ENCODE measurements around the gene CHAT.

Gene CHAT

DNA sequence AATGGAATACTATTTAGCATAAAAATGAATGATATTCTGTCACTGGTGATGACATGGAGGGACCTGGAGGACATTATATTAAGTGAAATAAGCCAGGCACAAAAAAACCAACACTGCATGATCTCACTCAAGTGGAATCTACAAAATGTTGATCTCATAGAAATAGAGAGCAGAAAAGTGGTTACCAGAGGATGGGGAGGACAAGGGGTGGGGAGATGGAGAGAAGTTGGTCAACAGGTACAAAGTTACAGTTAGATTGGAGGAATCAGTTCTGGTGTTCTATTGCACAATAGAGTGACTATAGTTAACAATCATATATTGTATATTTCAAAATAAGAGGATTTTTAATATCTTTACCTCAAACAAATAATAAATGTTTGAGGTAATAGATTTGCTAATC is 28.4 kb upstream of the CHAT start:
- Histone ChIP-seq H3K36me3 (ENCODE audit: insufficient read depth, low read length) (no peaks in the 10 kb centered on the region), H3K4me1 (ENCODE audit: insufficient read depth, low read length) (no peaks in the 10 kb centered on the region; the same call in 1 of the 2 replicates), H3K27ac (ENCODE audit: low read depth, low read length) (no peak overlapping the region), H3K4me3 (ENCODE audit: low read length) (no peak overlapping the region), H3K9ac (ENCODE audit: low read depth, low read length) (no peak overlapping the region), H3K27me3 (ENCODE audit: insufficient read depth, low read length) (no peaks in the 10 kb centered on the region), H3K9me3 (ENCODE audit: insufficient read depth, low read depth, low read length) (no peaks in the 10 kb centered on the region)

GRCh38 chr10:49587981-49588380 is 25.9 kb upstream of the CHAT start:
- Histone ChIP-seq H3K9me3 (ENCODE audit: insufficient read depth, low read depth, low read length) (no peaks in the 10 kb centered on the region), H3K27ac (ENCODE audit: low read depth, low read length) (no peak overlapping the region), H3K27me3 (ENCODE audit: insufficient read depth, low read length) (no peaks in the 10 kb centered on the region), H3K4me3 (ENCODE audit: low read length) (no peak overlapping the region), H3K9ac (ENCODE audit: low read depth, low read length) (no peak overlapping the region), H3K36me3 (ENCODE audit: insufficient read depth, low read length) (no peaks in the 10 kb centered on the region), H3K4me1 (ENCODE audit: insufficient read depth, low read length) (no peaks in the 10 kb centered on the region; the same call in 1 of the 2 replicates)
- 94% methylated on average over 3 of the region's 4 CpGs for WGBS

- Histone ChIP-seq H3K9ac (ENCODE audit: low read depth, low read length) (no peak overlapping the region), H3K4me1 (ENCODE audit: insufficient read depth, low read length) (no peaks in the 10 kb centered on the region), H3K27me3 (ENCODE audit: insufficient read depth, low read length) (no peaks in the 10 kb centered on the region; the same call in 1 of the 2 replicates), H3K4me3 (ENCODE audit: low read length) (no peak overlapping the region), H3K36me3 (ENCODE audit: insufficient read depth, low read length) (no peaks in the 10 kb centered on the region), H3K27ac (ENCODE audit: low read depth, low read length) (no peak overlapping the region), H3K9me3 (ENCODE audit: insufficient read depth, low read depth, low read length) (no peaks in the 10 kb centered on the region)
- 58% methylated on average over 7 of the region's 9 CpGs for WGBS
These were observed 20.9 kb upstream of the CHAT start for GRCh38 chr10:49592726-49593563.

GRCh38 chr10:49593564-49593875 is 20.3 kb upstream of the CHAT start:
- H3K9me3 ChIP-seq (ENCODE audit: insufficient read depth, low read depth, low read length) = no peaks in the 10 kb centered on the region
- H3K27me3 ChIP-seq (ENCODE audit: insufficient read depth, low read length) = no peaks in the 10 kb centered on the region; the same call in 1 of the 2 replicates
- H3K36me3 ChIP-seq (ENCODE audit: insufficient read depth, low read length) = no peaks in the 10 kb centered on the region
- H3K27ac ChIP-seq (ENCODE audit: low read depth, low read length) = no peak overlapping the region
- no peak overlapping the region for H3K4me3 ChIP-seq (ENCODE audit: low read length)
- no peaks in the 10 kb centered on the region for H3K4me1 ChIP-seq (ENCODE audit: insufficient read depth, low read length)
- 91% methylated on average over 6 of the region's 6 CpGs for WGBS
- no peak overlapping the region for H3K9ac ChIP-seq (ENCODE audit: low read depth, low read length)

DNA sequence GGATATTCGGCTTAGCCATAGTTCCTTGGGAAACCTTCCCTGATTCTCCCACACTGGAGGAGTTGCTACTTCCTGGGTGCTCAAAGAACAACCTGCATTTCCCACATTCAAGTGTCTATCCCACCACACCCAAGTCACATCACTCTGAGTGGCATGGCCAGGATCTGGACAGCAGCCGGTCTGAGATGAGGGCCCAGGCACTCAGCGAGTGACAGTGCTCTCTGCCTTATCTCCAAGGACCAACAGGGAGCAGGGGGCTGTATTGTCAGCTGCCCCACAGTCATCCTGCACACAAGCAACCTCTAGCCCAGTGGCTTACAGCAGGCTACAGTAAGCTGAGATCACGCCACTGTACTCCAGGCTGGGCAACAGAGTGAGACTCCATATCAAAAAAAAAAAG is 19.8 kb upstream of the CHAT start:
- H3K27me3 ChIP-seq (ENCODE audit: insufficient read depth, low read length) = no peaks in the 10 kb centered on the region; the same call in 1 of the 2 replicates
- no peak overlapping the region for H3K9ac ChIP-seq (ENCODE audit: low read depth, low read length)
- H3K9me3 ChIP-seq (ENCODE audit: insufficient read depth, low read depth, low read length) = no peaks in the 10 kb centered on the region
- H3K4me3 ChIP-seq (ENCODE audit: low read length) = no peak overlapping the region
- H3K36me3 ChIP-seq (ENCODE audit: insufficient read depth, low read length) = no peaks in the 10 kb centered on the region
- no peak overlapping the region for H3K27ac ChIP-seq (ENCODE audit: low read depth, low read length)
- 84% methylated on average over 4 of the region's 4 CpGs for WGBS
- no peaks in the 10 kb centered on the region for H3K4me1 ChIP-seq (ENCODE audit: insufficient read depth, low read length)

GRCh38 chr10:49594594-49594993 is 19.2 kb upstream of the CHAT start:
- Histone ChIP-seq H3K36me3 (ENCODE audit: insufficient read depth, low read length) (no peaks in the 10 kb centered on the region), H3K27ac (ENCODE audit: low read depth, low read length) (no peak overlapping the region), H3K4me1 (ENCODE audit: insufficient read depth, low read length) (no peaks in the 10 kb centered on the region), H3K27me3 (ENCODE audit: insufficient read depth, low read length) (no peaks in the 10 kb centered on the region; the same call in 1 of the 2 replicates), H3K4me3 (ENCODE audit: low read length) (no peak overlapping the region), H3K9me3 (ENCODE audit: insufficient read depth, low read depth, low read length) (no peaks in the 10 kb centered on the region), H3K9ac (ENCODE audit: low read depth, low read length) (no peak overlapping the region)
- WGBS = 12% methylated on average over 6 of the region's 6 CpGs

DNA sequence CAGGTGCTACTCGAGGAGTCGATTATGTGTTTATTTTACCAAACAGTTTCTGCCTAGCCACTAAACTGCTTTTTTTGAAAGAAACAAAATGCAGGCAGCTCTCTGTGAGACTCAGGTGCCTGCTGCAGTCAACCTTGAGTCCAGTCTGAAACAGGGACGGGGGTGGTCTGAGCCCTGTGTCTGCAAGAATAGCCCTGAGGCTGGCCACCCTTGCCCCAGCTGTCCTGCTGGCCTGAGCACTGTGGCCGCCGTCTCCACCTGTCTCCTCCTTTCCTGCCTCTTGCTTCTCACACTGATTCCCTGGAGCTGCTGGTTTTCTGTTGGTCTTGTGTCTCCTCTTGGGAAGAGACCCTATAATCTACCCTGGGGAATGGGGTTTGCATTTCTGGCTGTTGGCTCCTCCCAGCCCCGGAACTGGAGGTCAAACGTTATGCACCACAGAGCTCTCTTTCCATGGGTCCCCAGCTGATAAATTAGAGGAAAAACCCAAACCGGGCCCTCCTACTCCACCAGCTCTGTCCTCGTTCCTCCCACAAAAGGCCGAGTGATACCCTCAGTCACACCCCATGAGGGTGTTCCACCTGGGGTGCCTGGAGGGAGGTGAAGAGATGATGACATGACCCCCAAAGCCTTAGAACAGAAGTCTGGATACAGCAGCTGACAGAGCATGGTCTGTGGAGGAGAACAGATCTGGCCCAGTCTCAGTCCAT is 18.7 kb upstream of the CHAT start:
- no peak overlapping the region for H3K4me3 ChIP-seq (ENCODE audit: low read length)
- no peaks in the 10 kb centered on the region; the same call in 1 of the 2 replicates for H3K27me3 ChIP-seq (ENCODE audit: insufficient read depth, low read length)
- H3K36me3 ChIP-seq (ENCODE audit: insufficient read depth, low read length) = no peaks in the 10 kb centered on the region
- H3K27ac ChIP-seq (ENCODE audit: low read depth, low read length) = no peak overlapping the region
- no peaks in the 10 kb centered on the region for H3K4me1 ChIP-seq (ENCODE audit: insufficient read depth, low read length)
- no peak overlapping the region for H3K9ac ChIP-seq (ENCODE audit: low read depth, low read length)
- H3K9me3 ChIP-seq (ENCODE audit: insufficient read depth, low read depth, low read length) = no peaks in the 10 kb centered on the region
- WGBS = 85% methylated on average over 9 of the region's 10 CpGs

GRCh38 chr10:49595713-49596492 is 17.9 kb upstream of the CHAT start:
- 89% methylated on average over 13 of the region's 13 CpGs for WGBS
- H3K27ac ChIP-seq (ENCODE audit: low read depth, low read length) = no peak overlapping the region

DNA sequence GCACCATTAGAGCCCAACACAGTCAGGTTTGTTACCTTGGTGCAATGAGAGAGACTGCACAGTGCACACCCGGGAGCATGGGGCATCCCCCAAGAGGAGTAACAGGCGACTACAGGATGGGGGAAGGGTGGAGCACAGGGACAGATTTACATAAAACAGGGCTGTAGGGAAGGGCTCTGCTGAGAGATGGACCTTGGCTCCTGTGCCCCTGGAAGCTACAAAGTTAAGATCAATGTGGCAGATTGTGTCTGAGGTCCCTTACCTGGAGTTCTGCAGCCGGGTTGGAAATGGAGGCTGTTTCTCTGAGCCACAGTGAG is 17.4 kb upstream of the CHAT start:
- Histone ChIP-seq H3K4me3 (ENCODE audit: low read length) (no peak overlapping the region), H3K4me1 (ENCODE audit: insufficient read depth, low read length) (no peaks in the 10 kb centered on the region), H3K9ac (ENCODE audit: low read depth, low read length) (no peak overlapping the region), H3K27me3 (ENCODE audit: insufficient read depth, low read length) (no peaks in the 10 kb centered on the region; the same call in 1 of the 2 replicates), H3K27ac (ENCODE audit: low read depth, low read length) (no peak overlapping the region), H3K36me3 (ENCODE audit: insufficient read depth, low read length) (no peaks in the 10 kb centered on the region), H3K9me3 (ENCODE audit: insufficient read depth, low read depth, low read length) (no peaks in the 10 kb centered on the region)
- 65% methylated on average over 3 of the region's 3 CpGs for WGBS

More at GRCh38 chr10:49595713-49596492, 17.9 kb upstream of the CHAT start:
- Histone ChIP-seq H3K4me3 (ENCODE audit: low read length) (no peak overlapping the region), H3K9ac (ENCODE audit: low read depth, low read length) (no peak overlapping the region), H3K27me3 (ENCODE audit: insufficient read depth, low read length) (no peaks in the 10 kb centered on the region; the same call in 1 of the 2 replicates), H3K4me1 (ENCODE audit: insufficient read depth, low read length) (no peaks in the 10 kb centered on the region), H3K36me3 (ENCODE audit: insufficient read depth, low read length) (no peaks in the 10 kb centered on the region), H3K9me3 (ENCODE audit: insufficient read depth, low read depth, low read length) (no peaks in the 10 kb centered on the region)

GRCh38 chr10:49596836-49597235 is 17.0 kb upstream of the CHAT start:
- Histone ChIP-seq H3K9ac (ENCODE audit: low read depth, low read length) (no peak overlapping the region), H3K4me3 (ENCODE audit: low read length) (no peak overlapping the region), H3K9me3 (ENCODE audit: insufficient read depth, low read depth, low read length) (no peaks in the 10 kb centered on the region), H3K4me1 (ENCODE audit: insufficient read depth, low read length) (no peaks in the 10 kb centered on the region), H3K27me3 (ENCODE audit: insufficient read depth, low read length) (peaks cover under 1% of the 10 kb centered on the region), H3K36me3 (ENCODE audit: insufficient read depth, low read length) (no peaks in the 10 kb centered on the region), H3K27ac (ENCODE audit: low read depth, low read length) (no peak overlapping the region)
- whole genome bisulfite sequencing = 87% methylated on average over 3 of the region's 3 CpGs
